HG02763 (cell line): ENCODE results near the gene GPR180.

Experiments
- ATAC-seq: cut with Tn5 transposase; IDR thresholded peaks from one replicate; pipeline ENCODE4 v1.9.1; 2021; ENCODE audit warnings: mild to moderate bottlenecking, moderate library complexity; ENCODE audit not compliant: unreplicated experiment

The GPR180 gene

DNA sequence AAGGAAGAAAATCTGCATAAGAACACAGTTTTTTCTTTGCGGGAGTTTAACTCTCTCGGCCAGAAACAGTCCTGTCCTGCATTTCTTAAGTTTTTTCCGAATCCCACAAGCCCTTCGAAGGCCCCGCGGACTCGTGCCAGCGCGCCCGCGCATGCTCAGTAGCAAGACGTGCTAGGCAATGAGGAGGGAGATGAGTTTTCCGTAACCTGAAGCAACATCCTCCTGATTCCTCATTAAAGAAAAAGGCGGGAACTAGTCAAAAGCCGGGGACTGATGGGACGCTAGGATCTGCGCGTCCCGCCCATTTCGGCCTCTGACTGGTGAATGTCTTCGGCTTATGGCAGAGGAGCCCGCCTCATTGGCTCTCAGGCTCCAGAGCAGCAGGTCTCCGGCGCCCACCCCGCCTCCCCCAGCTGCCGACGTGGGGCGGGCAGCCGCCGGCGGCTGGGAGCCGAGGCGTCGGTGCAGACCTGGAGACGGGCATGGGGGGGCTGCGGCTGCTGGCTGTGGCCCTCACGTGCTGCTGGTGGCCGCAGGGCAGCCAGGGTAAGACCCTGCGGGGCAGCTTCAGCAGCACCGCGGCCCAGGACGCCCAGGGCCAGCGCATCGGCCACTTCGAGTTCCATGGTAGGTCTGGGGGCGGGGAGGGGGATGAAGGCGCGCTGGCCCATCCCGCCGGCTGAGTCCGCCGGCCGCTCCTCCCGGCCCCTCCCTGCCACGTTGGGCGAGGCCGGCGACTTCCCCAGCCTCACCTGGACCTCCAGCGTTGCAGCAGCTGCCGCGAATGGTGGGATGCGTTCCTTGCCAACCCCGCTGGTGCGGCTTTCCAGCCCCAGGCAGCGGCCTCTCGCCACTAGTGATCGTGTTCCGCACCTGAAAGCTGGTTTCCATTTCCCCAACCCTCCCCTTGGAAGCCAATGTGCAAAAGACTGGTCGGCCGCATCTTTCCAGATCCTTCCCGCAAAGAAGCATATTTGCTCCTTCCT is at the start of gene GPR180:
GPR180 (plus strand) TSS at position 412 of the 986 bp plus-strand sequence; CDS start at position 483, 71 bp downstream.
- ATAC-seq, result peak; percentile 100

DNA sequence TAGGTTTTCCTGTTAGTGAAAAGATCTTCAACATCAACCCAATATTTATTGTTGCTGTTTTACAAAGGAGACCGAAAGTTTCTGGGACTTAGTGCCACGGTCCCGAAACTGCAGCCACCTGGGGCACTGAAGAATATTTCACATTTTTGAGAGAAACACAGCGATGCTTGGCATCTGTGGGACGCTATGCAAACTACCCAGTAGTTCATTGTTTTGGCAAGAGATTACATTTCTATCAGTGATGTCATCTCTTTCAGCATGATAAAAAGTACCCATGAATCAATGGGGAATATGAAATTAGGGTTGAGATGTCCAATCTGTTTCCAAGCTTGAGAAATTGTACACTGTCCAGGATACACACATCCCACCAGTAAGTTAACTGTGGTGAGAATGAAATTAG is 49.6 kb upstream of the GPR180 start:
- ATAC-seq, result no peak

DNA sequence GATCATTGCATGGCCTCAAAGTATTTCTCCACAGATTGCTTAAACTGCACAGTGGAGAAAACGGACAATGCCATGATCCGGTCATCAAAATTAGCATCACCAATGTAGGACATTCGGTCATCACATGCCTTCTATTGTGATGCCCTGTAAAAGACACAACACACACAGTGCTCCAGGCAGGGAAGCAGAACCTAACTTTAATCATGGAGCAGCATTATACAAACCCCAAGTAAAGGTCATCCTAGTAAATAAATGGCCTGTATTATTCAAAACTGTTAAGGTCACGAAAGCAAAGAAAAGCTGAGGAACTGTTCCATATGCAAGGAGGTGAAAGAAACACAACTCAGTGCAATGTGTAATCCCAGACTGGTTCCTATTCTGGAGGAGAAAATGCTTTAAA is 47.9 kb upstream of the GPR180 start:
- no peak for ATAC-seq

DNA sequence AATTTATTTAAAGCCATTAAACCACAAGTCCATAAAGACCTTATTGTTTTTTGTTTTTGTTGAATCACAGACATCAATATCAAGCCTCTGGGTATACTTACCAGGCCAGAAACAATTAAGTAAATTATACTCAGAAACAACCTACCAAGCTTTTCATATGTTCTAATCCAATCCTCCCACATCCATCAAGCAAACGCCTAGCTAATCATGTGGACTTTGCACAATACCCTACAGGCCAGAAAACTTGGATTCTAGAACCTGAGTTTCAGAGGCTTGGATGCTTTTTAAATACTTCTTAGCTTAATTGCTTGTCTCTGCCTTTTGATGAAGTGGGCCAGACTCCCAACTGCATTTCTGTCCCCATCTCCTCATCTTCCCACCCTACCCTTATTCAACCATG is 45.6 kb upstream of the GPR180 start:
- ATAC-seq, result no peak

DNA sequence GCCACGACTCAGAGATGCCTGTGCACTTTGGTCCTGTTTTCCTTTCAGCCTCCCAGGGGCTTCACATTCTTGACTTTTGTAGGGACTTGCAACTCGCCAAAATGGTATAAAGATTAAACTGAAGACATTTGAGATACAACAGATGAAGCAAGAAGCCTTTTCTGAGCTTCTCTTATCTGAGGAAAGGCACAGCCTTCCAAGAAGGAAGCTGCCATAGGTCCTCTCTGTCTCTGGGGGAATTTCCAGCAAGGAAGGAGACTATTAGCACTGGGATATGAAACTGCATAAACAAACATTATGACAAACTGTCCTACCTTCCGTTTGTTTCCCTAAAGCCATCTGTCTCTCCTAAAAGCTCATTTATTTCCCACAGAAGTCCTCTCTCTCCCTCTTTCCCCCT is 45.0 kb upstream of the GPR180 start:
- ATAC-seq, result no peak

DNA sequence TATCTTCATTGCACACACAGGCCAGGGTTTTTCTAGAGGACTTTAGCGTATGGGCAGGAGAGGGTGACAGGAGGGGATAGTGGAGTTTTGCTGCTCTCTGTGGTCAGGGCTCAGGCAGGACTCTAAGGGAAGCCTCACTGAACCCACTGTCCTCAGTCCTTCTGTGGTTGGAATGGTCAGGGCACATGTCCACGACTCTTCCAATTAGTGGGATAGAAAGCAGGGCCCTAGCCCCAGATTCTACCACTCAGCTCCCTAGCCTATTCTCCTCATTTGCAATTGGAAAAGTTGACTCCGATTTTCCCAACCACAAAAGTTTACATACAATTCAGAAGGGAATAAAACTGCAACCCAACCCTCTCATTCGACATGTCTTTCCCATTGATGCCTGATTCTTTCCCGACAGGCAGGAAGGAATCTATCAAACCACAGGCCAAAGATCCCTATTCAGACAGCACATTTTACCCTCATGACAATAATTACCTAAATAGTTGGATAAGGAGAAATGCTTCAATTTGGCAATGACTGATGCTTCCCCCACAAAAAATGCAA is 43.9 kb upstream of the GPR180 start:
- ATAC-seq, result no peak

DNA sequence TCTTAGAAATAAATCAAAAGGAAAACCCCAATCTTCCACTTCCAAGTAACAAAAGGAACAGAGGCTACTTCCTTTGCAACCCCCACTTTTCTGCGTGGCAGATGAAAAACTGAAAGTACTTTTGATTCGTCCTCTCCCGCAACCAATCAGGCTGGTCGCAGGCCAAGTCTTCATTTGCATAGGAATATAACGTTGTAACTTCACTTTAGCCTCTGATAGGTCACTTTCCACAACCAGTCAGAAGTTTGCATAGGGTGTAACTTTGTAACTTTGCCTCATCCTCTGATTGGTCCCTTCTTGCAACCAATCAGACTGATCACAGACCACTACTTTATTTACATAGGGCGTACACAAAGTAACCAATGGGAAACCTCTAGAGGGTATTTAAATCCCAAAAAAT is 42.9 kb upstream of the GPR180 start:
- ATAC-seq, result no peak

DNA sequence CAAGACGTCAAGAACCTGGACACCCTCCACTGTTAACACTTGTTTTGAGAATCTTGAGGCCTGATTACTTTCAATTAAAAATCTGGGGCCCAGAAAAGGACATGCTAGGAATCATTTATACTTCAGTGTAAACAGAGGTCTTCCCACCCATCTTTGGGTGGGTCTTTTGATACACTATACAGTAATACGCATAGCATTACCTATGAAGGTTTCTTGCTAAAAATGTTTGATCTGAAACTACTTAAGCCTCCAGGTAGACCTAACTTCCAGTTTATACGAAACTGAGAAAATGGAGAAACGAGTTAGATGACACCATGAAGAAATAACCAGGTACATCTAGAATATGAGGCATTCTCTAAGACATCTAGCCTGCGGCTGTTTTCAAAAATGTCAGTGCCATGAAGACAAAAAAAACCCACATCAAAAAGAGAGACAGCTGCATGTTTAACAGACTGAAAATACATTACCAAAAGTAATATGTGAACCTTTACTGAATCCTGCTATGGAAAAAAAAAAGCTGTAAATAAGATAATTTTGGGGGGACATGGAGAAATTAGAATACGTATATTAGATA is 42.3 kb upstream of the GPR180 start:
- ATAC-seq, result no peak

DNA sequence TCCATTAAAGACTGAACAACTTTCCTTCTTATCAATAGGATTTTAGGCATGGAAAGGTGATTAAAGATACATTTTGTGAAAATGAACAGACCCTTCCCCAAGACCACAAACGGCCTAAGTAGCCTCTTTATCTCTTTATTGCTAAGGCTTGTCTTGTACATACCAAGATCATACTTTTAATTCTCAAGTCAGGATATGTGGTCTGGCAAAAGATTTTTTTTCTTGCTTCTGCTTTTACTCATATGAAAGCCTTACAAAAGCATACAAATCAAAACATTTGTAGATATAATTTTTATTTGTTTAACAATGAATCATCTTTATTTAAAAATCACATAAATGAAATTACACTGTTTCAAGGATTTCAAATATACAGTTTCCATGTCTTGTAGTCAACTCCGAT is 41.5 kb upstream of the GPR180 start:
- no peak for ATAC-seq

DNA sequence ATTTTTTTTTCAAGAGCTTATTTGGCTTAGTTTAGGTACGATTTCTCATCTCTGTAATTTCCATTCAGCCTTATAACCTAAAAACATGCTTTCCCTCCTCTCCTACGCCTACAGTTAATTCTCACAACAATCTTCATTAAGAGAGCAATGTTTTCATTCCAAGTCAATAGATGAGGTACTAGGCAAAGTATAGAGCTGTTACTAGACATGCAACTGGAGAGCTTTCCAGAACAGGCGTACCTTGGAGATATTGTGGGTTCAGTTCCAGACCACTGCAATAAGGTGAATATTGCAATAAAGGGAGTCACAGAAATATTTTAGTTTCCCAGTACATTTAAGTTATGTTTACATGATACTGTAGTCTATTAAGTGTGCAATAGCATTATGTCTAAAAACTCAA is 40.5 kb upstream of the GPR180 start:
- no peak for ATAC-seq

DNA sequence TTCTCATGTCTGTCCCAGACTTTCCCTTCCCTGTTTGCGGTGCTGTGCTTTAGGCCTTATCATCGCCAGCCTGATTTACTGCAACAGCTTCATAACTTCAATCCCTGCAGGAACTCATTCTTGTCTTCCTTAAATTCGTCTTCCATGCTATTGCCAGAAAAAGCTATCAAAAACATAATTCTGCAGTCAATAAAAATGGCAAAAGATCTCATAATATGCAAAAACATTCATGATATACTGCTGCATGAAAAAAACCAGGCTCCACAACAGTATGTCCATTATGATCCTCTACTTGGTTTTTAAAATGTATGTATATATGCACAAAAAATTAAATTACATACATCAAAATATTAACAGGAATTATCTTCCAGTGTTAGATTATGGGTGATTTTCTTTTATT is 34.1 kb upstream of the GPR180 start:
- ATAC-seq, result no peak

DNA sequence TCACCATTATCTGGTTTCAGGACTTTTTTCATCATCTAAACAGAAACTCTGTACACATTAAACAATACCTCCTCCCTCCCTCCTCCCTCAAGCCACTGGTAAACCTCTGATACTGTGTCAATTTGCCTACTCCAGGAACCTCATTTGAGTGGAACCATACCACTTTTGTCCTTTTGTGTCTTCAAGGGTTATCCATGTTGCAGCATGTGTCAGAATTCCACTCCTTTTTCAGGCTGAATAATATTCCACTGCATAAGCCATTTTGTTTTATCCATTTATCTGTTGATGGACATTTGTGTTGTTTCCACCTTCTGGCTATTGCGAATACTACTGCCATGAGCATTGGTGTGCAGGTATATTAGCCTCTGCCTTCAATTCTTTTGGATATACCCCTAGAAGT is 33.2 kb upstream of the GPR180 start:
- no peak for ATAC-seq

DNA sequence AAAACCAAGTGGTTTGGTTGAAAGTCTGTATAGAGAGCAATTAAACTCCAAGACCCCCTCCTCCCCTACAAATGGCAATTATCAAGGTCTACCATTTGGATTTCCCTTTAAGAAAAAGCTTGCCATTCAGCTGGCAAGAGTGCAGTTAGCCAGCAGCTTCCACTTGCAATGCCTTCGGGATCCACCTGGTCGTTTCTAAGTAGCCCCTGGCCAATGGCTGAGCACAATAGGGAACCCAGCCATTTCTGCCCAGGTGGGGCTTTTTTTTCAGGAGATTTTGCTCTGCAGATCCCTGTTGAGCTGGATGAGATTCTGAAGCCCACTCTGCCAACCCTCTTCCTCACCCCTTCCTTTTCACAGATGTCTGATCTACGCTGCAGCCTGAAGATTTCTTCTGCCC is 32.0 kb upstream of the GPR180 start:
- no peak for ATAC-seq

DNA sequence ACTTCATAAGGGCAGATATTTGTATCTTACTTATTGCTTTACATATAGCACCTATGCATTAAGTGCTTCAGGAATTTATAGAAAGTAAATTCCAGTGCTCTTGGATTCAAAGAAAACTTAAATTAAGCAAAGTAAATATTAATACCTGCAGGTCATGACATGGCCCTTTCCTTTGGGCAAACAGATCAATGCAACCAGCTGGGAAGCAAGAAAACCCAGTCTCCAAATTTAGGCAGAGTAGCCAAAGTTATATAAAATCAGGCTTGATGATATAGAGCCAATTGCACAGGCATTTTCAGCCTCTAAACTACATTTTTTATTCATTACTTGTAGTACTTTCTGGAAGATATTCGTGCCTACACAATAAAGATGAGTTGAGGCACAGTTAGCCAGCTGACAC is 22.6 kb upstream of the GPR180 start:
- ATAC-seq, result no peak

DNA sequence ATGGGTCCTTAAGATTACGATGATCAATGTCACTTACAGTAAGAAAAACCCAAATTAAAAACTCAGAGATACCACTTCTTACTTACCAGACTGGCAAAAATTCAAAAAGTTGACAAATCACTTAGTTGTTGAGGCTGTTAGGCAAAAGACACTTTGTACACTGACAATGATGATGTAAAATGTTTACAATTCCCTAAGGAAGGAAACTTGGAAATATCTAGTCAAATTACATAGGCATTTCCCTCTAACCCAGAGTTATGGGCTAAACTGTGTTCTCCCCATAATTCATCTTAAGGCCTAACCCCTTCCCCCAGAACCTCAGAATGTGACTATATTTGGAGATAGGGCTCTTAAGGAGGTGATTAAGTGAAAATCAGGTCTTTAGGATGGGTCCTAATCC is 17.7 kb upstream of the GPR180 start:
- ATAC-seq, result no peak

DNA sequence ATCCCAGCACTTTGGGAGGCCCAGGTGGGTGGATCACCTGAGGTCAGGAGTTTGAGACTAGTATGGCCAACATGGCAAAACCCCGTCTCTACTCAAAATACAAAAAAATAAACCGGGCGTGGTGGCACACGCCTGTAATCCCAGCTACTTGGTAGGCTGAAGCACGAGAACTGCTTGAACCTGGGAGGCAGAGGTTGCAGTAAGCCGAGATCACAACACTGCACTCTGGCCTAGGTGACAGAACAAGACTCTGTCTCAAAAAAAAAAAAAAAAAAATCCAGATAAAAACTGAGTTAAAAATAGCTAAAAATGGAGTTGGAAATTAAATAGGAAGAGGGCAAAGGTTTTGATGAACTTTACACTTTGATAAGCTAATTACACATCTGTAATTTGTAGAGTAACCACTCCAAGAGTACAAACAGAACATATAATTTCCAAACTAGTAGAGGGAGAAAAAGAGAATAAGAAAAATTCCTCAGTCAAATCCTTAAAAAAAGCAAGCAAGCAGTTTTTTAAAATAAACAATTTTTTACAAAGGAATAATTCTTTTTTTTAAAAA is 16.0 kb upstream of the GPR180 start:
- ATAC-seq, result no peak

DNA sequence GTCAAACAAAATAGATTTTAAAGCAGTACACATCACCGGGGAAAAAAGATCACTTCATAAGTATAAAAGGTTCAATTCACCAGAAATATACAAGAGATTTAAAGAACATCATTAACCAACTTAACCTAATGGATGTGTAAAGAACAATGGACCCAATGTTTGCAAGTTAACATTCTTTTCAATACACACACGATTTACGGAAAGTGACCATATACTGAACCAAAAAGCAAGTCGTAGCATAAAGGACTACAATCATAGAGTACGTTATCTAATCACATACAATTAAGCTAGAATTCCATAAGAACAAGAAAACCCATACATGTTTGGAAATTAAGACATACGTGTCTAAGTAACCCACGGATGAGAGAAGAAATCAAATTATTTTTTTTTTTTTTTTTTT is 15.3 kb upstream of the GPR180 start:
- ATAC-seq, result no peak

DNA sequence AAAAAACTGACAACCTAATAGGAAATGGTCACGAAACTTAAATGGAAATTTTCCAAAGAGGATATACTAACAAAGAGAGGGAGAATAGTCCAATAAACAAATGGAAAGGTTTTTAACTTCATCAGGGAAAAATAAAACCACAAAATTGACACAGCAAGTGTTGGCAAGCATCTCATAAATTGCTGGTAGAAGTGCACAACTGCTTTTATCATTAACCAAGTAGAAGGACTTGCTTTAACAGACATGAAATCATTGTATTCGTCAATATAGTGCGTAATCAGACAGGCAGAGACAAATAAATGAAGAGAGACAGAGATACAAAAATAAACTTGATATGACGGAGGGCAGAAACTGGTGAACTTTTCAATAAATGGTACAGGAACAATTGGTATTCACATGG is 13.1 kb upstream of the GPR180 start:
- no peak for ATAC-seq

DNA sequence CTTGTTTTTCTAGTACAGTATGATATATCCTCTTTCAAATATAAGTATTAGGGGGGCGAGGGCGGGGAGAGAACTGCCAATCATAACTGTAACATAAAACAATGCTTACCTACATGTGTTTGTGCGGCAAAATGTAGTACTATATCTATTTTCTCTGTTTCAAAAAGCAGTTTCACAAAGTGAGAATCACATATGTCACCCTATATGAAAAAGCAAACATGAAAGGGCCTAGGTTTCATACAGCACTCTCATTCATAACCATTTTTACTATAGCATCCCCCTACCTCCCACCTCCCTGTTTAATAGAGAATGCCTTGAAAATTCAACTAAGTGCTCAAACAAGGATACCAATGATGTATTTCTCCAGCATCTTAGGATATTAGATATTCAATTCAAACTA is 10.9 kb upstream of the GPR180 start:
- ATAC-seq, result no peak

DNA sequence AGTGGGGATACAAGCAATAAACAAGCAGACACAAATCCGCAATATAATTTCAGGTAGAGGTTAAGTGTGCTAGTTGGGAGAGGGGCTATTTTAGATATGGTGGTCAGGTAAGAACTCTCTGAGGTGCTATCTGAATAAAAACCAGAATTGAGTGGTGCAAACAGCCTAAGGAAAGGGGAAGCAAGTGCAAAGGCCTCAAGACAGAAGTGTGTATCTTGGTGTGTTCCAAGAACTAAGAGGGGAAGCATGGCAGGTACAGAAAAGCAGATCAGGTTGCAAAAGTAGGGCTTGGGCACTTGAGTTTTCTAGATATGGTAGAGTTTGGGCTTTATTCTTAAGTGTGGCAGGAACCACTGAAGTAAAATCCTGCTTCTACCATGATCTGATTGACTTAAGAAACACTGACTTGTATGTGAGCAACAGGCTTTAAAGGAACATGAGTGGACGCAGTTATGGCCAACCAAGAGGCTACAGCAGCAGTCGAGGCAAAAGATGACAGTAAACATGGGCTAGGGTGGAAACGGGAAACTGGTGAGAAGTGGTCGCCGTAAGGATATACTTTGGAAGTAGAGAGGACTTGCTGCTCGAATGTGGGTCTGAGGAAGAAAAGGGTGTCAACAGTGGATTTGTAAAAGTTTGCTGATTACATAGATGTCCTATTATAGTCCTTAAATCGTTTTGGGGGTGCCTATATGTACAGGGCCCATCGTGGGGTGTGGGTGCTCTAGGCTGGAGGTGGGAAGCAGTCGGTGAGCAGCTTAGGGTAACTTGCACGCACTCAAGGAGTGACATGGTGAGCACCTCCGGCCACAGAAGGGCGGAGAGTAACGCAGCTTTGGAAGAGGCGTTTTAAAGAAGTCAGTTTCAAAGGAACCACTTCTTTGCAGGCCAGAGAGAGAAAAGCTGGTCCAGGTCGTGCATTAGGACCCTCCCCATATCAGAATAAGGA is 6.4 kb upstream of the GPR180 start:
- ATAC-seq, result peak; percentile 39
